ENCODE results near the gene RAB27A. TPM values are rescaled to one million over a fixed set of nuclear protein-coding genes. Genes with fewer than 3 reads are reported as not detected.

Gene RAB27A
- total RNA-seq, 4 donors from 2014 or later = 6.2 to 11.9 (median 7.5) TPM

- 57 to 58% methylated on average over 10 of the region's 10 CpGs for WGBS, 2 donors
- no peak overlapping the region for H3K4me3 ChIP-seq (ENCODE audit: low read depth, poor library complexity, severe bottlenecking)
- TF ChIP-seq POLR2A (IDR thresholded peaks at IDR 0.05) = no peak
- TF ChIP-seq CTCF (IDR thresholded peaks at IDR 0.05) = no peak
- DNase-seq (ENCODE audit: low spot score in 2 of 2) = peak in 1 of 2 donors; percentile 27
- intact Hi-C loops (cut with DNase I; ENCODE audit: low total_unique reads) = no loop called here
Measured at GRCh38 chr15:55267401-55268175, 22.0 kb downstream of the RAB27A start.

DNA sequence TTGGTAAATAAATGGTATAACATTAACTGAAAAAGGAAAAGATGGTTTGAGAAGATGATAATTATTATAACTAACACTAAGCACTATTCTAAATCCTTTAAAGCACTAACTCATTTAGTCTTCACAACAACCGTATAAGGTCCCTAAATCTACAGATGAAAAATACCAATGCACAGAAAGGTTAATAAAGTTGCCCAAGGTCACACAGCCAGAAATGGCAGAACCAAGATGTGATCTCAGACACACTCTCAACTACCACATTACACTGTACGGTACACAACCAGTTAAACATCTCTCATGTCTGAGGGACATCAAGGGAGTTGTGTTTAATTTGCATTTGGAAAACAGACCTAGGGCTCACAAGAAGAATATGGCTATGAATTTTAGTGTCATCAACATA is 23.1 kb downstream of the RAB27A start:
- intact Hi-C loops (cut with DNase I; ENCODE audit: low total_unique reads) = no loop called here
- no peak overlapping the region for H3K4me3 ChIP-seq (ENCODE audit: low read depth, poor library complexity, severe bottlenecking)
- TF ChIP-seq POLR2A (IDR thresholded peaks at IDR 0.05) (no peak), CTCF (IDR thresholded peaks at IDR 0.05) (no peak)
- no peak for DNase-seq (ENCODE audit: low spot score in 2 of 2)
- 77 to 92% methylated on average over 2 of the region's 2 CpGs for whole genome bisulfite sequencing, 2 donors

DNA sequence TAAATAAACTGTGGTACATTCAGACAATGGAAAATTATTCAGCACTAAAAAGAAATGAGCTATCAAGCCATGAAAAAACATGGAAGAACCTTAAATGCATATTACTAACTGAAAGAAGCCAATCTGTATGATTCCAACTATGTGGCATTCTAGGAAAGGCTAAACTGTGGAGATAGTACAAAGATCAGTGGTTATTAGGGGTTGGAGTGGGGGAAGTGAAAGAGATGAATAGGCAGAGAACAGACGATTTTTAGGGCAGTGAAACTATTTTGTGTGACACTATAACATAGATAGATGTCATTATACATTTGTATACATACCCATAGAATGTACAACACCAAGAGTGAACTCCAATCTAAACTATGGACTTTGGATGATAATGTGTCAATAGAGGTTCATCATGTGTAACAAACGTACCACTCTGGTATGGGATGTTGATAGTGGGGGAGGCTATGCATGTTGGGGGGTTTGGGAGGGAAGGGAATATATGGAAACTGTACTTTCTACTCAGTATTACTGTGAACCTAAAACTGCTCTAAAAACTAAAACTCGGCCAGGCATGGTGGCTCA is 29.0 kb downstream of the RAB27A start:
- H3K4me3 ChIP-seq (ENCODE audit: low read depth, poor library complexity, severe bottlenecking) = no peak overlapping the region
- intact Hi-C loops (cut with DNase I; ENCODE audit: low total_unique reads) = no loop called here
- WGBS, 2 donors = 78 to 80% methylated on average over 3 of the region's 3 CpGs
- no peak for DNase-seq (ENCODE audit: low spot score in 2 of 2)
- no peak for TF ChIP-seq POLR2A (IDR thresholded peaks at IDR 0.05)
- no peak for TF ChIP-seq CTCF (IDR thresholded peaks at IDR 0.05)

GRCh38 chr15:55257938-55258337 is 31.7 kb downstream of the RAB27A start:
- 91 to 95% methylated on average over 5 of the region's 5 CpGs for WGBS, 2 donors
- TF ChIP-seq CTCF (IDR thresholded peaks at IDR 0.05) (no peak), POLR2A (IDR thresholded peaks at IDR 0.05) (no peak)
- DNase-seq (ENCODE audit: low spot score in 2 of 2) = no peak
- no peak overlapping the region for H3K4me3 ChIP-seq (ENCODE audit: low read depth, poor library complexity, severe bottlenecking)
- intact Hi-C loops (cut with DNase I; ENCODE audit: low total_unique reads) = no loop called here

DNA sequence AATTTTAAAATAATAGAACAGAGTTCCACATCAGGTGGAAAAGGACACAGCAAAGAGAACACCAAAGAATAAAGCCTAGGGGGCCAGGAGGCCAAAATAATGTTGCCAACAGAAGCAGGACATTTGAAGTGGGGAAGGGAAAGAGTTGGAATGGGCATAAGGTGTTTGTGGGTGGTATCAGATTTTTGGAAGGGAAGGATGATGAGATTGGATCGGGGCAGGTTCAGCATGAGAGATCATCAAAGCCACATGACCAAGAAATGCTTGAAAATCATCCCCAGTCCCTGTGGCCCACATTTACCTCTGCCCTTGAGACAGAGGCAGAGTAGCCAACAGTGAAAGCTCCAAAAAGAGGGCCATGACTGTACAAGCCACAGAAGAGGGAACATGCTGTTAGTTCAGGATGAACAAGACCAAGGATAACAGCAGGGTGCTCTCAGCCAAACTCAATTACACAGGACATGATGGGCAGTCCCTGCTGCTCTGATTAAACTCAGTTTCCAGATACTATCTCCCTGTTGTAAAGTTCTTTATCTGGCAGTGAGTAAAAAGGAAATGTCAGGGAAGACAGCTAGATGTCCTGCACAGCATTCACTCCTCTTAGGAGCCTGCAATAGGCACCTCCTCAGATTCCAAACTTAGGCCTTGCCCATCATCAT is 32.5 kb downstream of the RAB27A start:
- intact Hi-C loops (cut with DNase I; ENCODE audit: low total_unique reads) = no loop called here
- WGBS, 2 donors = 92 to 100% methylated on average over 1 of the region's 1 CpG

More for the DNA sequence above, 32.5 kb downstream of the RAB27A start:
- H3K4me3 ChIP-seq (ENCODE audit: low read depth, poor library complexity, severe bottlenecking) = no peak overlapping the region
- TF ChIP-seq POLR2A (IDR thresholded peaks at IDR 0.05) = no peak
- no peak for TF ChIP-seq CTCF (IDR thresholded peaks at IDR 0.05)
- DNase-seq (ENCODE audit: low spot score in 2 of 2) = no peak
